Heart left ventricle (tissue), 16 donors: ENCODE measurements around the gene SH3D19. TPM values are rescaled to one million over a fixed set of nuclear protein-coding genes. Genes with fewer than 3 reads are reported as not detected.

Source experiments
- ATAC-seq, 4 donors: fragments of 200-7000 bp; cut with Tn5 transposase; one replicate each; pipeline ENCODE4 v1.9.1; 2020 to 2022; ENCODE audit warnings: moderate library complexity in 4 of 4, mild to moderate bottlenecking in 3 of 4, moderate number of reproducible peaks in 1 of 4
- DNase-seq, 5 donors: peaks; one replicate each; pipeline ENCODE4 v3.0.0-alpha.2; 2020
- H3K27ac ChIP-seq, 12 donors: fragments of 200-600 bp; sonication (generic) in 4 of 12; one replicate each; pipeline versions ENCODE4 v1.5.0 to v1.8.0; 2016 to 2022; ENCODE audit warnings: mild to moderate bottlenecking in 2 of 12
- H3K27me3 ChIP-seq, 9 donors: fragments of 200-600 bp; sonication (generic) in 2 of 9; one replicate each; pipeline versions ENCODE4 v1.5.1 to v1.8.0; 2016 to 2022; ENCODE audit warnings: mild to moderate bottlenecking in 3 of 9
- H3K36me3 ChIP-seq, 9 donors: fragments of 200-600 bp; sonication (generic) in 2 of 9; one replicate each; pipeline versions ENCODE4 v1.5.0 to v1.8.0; 2018 to 2022; ENCODE audit warnings: mild to moderate bottlenecking in 2 of 9
- H3K4me1 ChIP-seq, 12 donors: fragments of 200-600 bp; sonication (generic) in 4 of 12; one replicate each; pipeline versions ENCODE4 v1.5.0 to v1.8.0; 2016 to 2022; ENCODE audit warnings: mild to moderate bottlenecking in 3 of 12
- H3K4me3 ChIP-seq, 12 donors: fragments of 200-600 bp; sonication (generic) in 4 of 12; one replicate each; pipeline versions ENCODE4 v1.5.0 to v1.8.0; 2017 to 2022; ENCODE audit warnings: mild to moderate bottlenecking in 9 of 12, moderate library complexity in 4 of 12
- H3K9me3 ChIP-seq, 12 donors: fragments of 200-600 bp; sonication (generic) in 4 of 12; one replicate each; pipeline versions ENCODE4 v1.5.0 to v1.8.0; 2016 to 2022; ENCODE audit warnings: mild to moderate bottlenecking in 1 of 12
- CTCF ChIP-seq, 12 donors: fragments of 200-600 bp; sonication (generic) in 4 of 12; IDR thresholded peaks; one replicate each; pipeline versions ENCODE4 v1.5.0 to v1.8.0; 2018 to 2022; ENCODE audit warnings: antibody characterized with exemption in 12 of 12, mild to moderate bottlenecking in 5 of 12
- POLR2A ChIP-seq, 2 donors: fragments of 450-650 bp; IDR thresholded peaks; one replicate each; pipeline ENCODE4 v1.6.1; 2017; ENCODE audit warnings: antibody characterized with exemption in 2 of 2, mild to moderate bottlenecking in 2 of 2, moderate library complexity in 2 of 2
- WGBS, 4 donors: extraction: QIAGEN DNeasy Blood & Tissue Kit in 2 of 4; methylation state at CpG; one replicate each; pipeline versions ENCODE4 v1.1.5 to v1.1.7; 2013 to 2018; 5-methylcytosine and 5-hydroxymethylcytosine counted together
- intact Hi-C, 10 donors: fragments of 100-400 bp; cut with DNase I; formaldehyde crosslinking; loops; one replicate each; pipeline versions ENCODE4 v1.11.1 to v1.14.2; 2022
- polyA plus RNA-seq, 2 donors: library from polyadenylated mRNA; stranded (reverse); fragments of 200-250 nt; gene quantifications; one replicate each; pipeline ENCODE4 v1.2.3, GENCODE V29; 2013
- total RNA-seq, 9 donors: library from RNA; depleted of rRNA in 2 of 9; stranded (reverse); fragments of >200 nt in 2 of 9; fragmentation: NEBNext Ultra II Directional in 3 of 9; extraction: Animal tissue kit (Norgen Biotek cat#: 25700) in 3 of 9; gene quantifications; one replicate each; pipeline versions ENCODE4 v1.1.0 to v1.2.4, GENCODE V29; 2016 to 2023
- donor health status: ischemic (EF 13 %, LVEDD 7.1; RV severe dilation, severe dysfunction).
- donor health status: healthy with polysubstance abuse.
- donor health status: DM: no; HTN: yes; CAD: no.
- donor health status: DM: no; HTN: no; CAD: no.
- donor health status: ischemic (EF 25% LVEDD 6.9; RV normal size, moderate dysfunction).
- donor health status: ischemic (EF 25% LVEDD 5.7; RV mildly dilated, moderate dysfunction).
- donor health status: healthy.
- donor health status: DM: yes; HTN: yes; CAD: no.
- donor health status: ischemic (EF 35%, LVEDD 5.7; RV mildly dilated, moderate dysfunction).
- donor health status: nonischemic (EF 11% LVEDD 7.7; RV severe dilation, severe dysfunction).
- donor health status: DM: yes; HTN: yes; CAD: no.
- donor health status: PGD.
- donor health status: ischemic (EF 29% LVEDD 5.4; RV normal size, mild dysfunction).
- donor health status: nonischemic (EF 23%, LVEDD 6.1; RV moderate dilation, normal function).

The SH3D19 gene
- total and polyA plus RNA-seq, 11 donors, result 60.4 to 173 (median 126) TPM

GRCh38 chr4:151310124-151310728 is 15.2 kb downstream of the SH3D19 start:
- WGBS, 4 donors, result 90 to 95% (median 92%) methylated on average over 5 of the region's 5 CpGs
- H3K9me3 ChIP-seq, result no peaks in the 10 kb centered on the region
- ATAC-seq (no peak), DNase-seq (no peak)
- H3K4me1 ChIP-seq, result peaks cover 4 to 52% (median 23%) of the 10 kb centered on the region in 12 donors
- no peak for TF ChIP-seq CTCF (IDR thresholded peaks at IDR 0.05)
- TF ChIP-seq POLR2A (IDR thresholded peaks at IDR 0.05), result no peak
- no peak overlapping the region for H3K27ac ChIP-seq
- H3K36me3 ChIP-seq, result no peaks in the 10 kb centered on the region
- H3K4me3 ChIP-seq, result no peak overlapping the region
- intact Hi-C loops, result no loop called here
- no peaks in the 10 kb centered on the region for H3K27me3 ChIP-seq

GRCh38 chr4:151304755-151305154 is 20.6 kb downstream of the SH3D19 start:
- intact Hi-C loops, result no loop called here
- Histone ChIP-seq H3K27ac (peak overlapping the region in 8 of 12 donors; percentile 2 to 44 (median 18)), H3K27me3 (no peaks in the 10 kb centered on the region), H3K9me3 (no peaks in the 10 kb centered on the region), H3K36me3 (no peaks in the 10 kb centered on the region), H3K4me3 (no peak overlapping the region), H3K4me1 (peaks cover 0 to 36% (median 10%) of the 10 kb centered on the region in 12 donors)
- peak in 3 of 4 donors; percentile 55 to 67 (median 57) for ATAC-seq
- DNase-seq, result no peak
- TF ChIP-seq POLR2A (IDR thresholded peaks at IDR 0.05) (no peak), CTCF (IDR thresholded peaks at IDR 0.05) (no peak)

GRCh38 chr4:151304226-151304625 is 21.2 kb downstream of the SH3D19 start:
- H3K4me3 ChIP-seq, result no peak overlapping the region
- H3K4me1 ChIP-seq, result peaks cover 0 to 36% (median 10%) of the 10 kb centered on the region in 12 donors
- ATAC-seq (no peak), DNase-seq (no peak)
- intact Hi-C loops, result no loop called here
- no peak for TF ChIP-seq CTCF (IDR thresholded peaks at IDR 0.05)
- no peak for TF ChIP-seq POLR2A (IDR thresholded peaks at IDR 0.05)
- H3K27me3 ChIP-seq, result no peaks in the 10 kb centered on the region
- H3K27ac ChIP-seq, result peak overlapping the region in 8 of 12 donors; percentile 2 to 44 (median 18)
- no peaks in the 10 kb centered on the region for H3K9me3 ChIP-seq
- H3K36me3 ChIP-seq, result no peaks in the 10 kb centered on the region

GRCh38 chr4:151302432-151302831 is 23.0 kb downstream of the SH3D19 start:
- no peak for DNase-seq

More at GRCh38 chr4:151302432-151302831, 23.0 kb downstream of the SH3D19 start:
- H3K27me3 ChIP-seq, result no peaks in the 10 kb centered on the region
- H3K9me3 ChIP-seq, result no peaks in the 10 kb centered on the region
- H3K4me1 ChIP-seq, result peaks cover 0 to 47% (median 15%) of the 10 kb centered on the region in 12 donors
- no peaks in the 10 kb centered on the region for H3K36me3 ChIP-seq
- TF ChIP-seq CTCF (IDR thresholded peaks at IDR 0.05), result no peak
- TF ChIP-seq POLR2A (IDR thresholded peaks at IDR 0.05), result no peak
- WGBS, 4 donors, result 83 to 90% (median 88%) methylated on average over 4 of the region's 4 CpGs
- H3K27ac ChIP-seq, result peak overlapping the region in 1 of 12 donors; percentile 14
- no peak for ATAC-seq
- no peak overlapping the region for H3K4me3 ChIP-seq
- intact Hi-C loops, result no loop called here
